ENCODE data around the gene ADGRG2.

The ADGRG2 gene

GRCh38 chrX:18964901-18965300, 157.4 kb downstream of the ADGRG2 start:
- no peaks in the 10 kb centered on the region for H3K36me3 ChIP-seq (ENCODE audit: control insufficient read depth in 2 of 2, insufficient read depth in 1 of 2, low read length in 2 of 2)
- ChIA-PET POLR2A (no interaction called here), CTCF (no interaction called here)
- no peak overlapping the region for H3K4me3 ChIP-seq (ENCODE audit: low read depth, low read length)
- TF ChIP-seq PBX3 (CRISPR knock-in tag; IDR thresholded peaks at IDR 0.05) = no peak
- no peak for TF ChIP-seq PATZ1 (tag by site-specific recombination; IDR thresholded peaks at IDR 0.05)
- no peak for TF ChIP-seq KLF17 (tag by site-specific recombination; IDR thresholded peaks at IDR 0.05)
- no peak for TF ChIP-seq ZFHX2 (tag by site-specific recombination; conservative IDR thresholded peaks at IDR 0.05)
- no peak for TF ChIP-seq ZNF654 (tag by site-specific recombination; IDR thresholded peaks at IDR 0.05; ENCODE audit: low read depth)
- no peak for TF ChIP-seq ZNF202 (tag by site-specific recombination; IDR thresholded peaks at IDR 0.05; ENCODE audit: borderline replicate concordance)
- TF ChIP-seq ZNF114 (tag by site-specific recombination; IDR thresholded peaks at IDR 0.05) = no peak
- TF ChIP-seq ZNF473 (tag by site-specific recombination; IDR thresholded peaks at IDR 0.05) = no peak
- no peak for TF ChIP-seq HOXA7 (CRISPR knock-in tag; IDR thresholded peaks at IDR 0.05; ENCODE audit: borderline replicate concordance)
- no peak for TF ChIP-seq ZNF560 (tag by site-specific recombination; IDR thresholded peaks at IDR 0.05; ENCODE audit: borderline replicate concordance)
- TF ChIP-seq ZNF785 (tag by site-specific recombination; IDR thresholded peaks at IDR 0.05) = no peak
- no peak for TF ChIP-seq ZBTB7A (tag by site-specific recombination; IDR thresholded peaks at IDR 0.05; ENCODE audit: low read depth)
- H3K27ac ChIP-seq (ENCODE audit: extremely low read depth, low read depth, low read length) = no peak overlapping the region
- H3K4me1 ChIP-seq (ENCODE audit: control insufficient read depth, insufficient read depth, low read length) = no peaks in the 10 kb centered on the region
- H3K9me3 ChIP-seq (ENCODE audit: control insufficient read depth, insufficient read depth, low read depth, low read length) = no peaks in the 10 kb centered on the region; the same call in 1 of the 2 replicates

GRCh38 chrX:18964026-18964425, 158.2 kb downstream of the ADGRG2 start:
- Histone ChIP-seq H3K36me3 (ENCODE audit: control insufficient read depth in 2 of 2, insufficient read depth in 1 of 2, low read length in 2 of 2) (no peaks in the 10 kb centered on the region), H3K27ac (ENCODE audit: extremely low read depth, low read depth, low read length) (no peak overlapping the region), H3K9me3 (ENCODE audit: control insufficient read depth, insufficient read depth, low read depth, low read length) (no peaks in the 10 kb centered on the region; the same call in 1 of the 2 replicates), H3K4me1 (ENCODE audit: control insufficient read depth, insufficient read depth, low read length) (no peaks in the 10 kb centered on the region), H3K4me3 (ENCODE audit: low read depth, low read length) (no peak overlapping the region)
- CTCF ChIA-PET = interaction anchor here (1.5 kb wide), 1 partner anchor 371 kb away, joined by 3 read pairs; no protein-coding TSS in a partner anchor
- POLR2A ChIA-PET = no interaction called here
- TF ChIP-seq ZNF121 (tag by site-specific recombination; IDR thresholded peaks at IDR 0.05) (no peak), ZNF23 (tag by site-specific recombination; IDR thresholded peaks at IDR 0.05; ENCODE audit: borderline replicate concordance) (no peak), ZNF585B (tag by site-specific recombination; IDR thresholded peaks at IDR 0.05) (no peak), ZNF624 (tag by site-specific recombination; IDR thresholded peaks at IDR 0.05) (no peak), RBAK (tag by site-specific recombination; IDR thresholded peaks at IDR 0.05) (no peak), ZNF518A (tag by site-specific recombination; conservative IDR thresholded peaks at IDR 0.05; ENCODE audit: low read depth) (no peak), ZNF311 (tag by site-specific recombination; IDR thresholded peaks at IDR 0.05; ENCODE audit: borderline replicate concordance) (no peak), ZNF324 (tag by site-specific recombination; IDR thresholded peaks at IDR 0.05) (no peak), ZNF335 (tag by site-specific recombination; conservative IDR thresholded peaks at IDR 0.05) (no peak), ZNF561 (tag by site-specific recombination; IDR thresholded peaks at IDR 0.05; ENCODE audit: borderline replicate concordance) (no peak), BCL11B (tag by site-specific recombination; IDR thresholded peaks at IDR 0.05; ENCODE audit: low read depth) (no peak), ZNF747 (tag by site-specific recombination; IDR thresholded peaks at IDR 0.05) (no peak), IKZF3 (tag by site-specific recombination; IDR thresholded peaks at IDR 0.05) (no peak)

Data from HEK293 (cell line).